HG02642 (cell line): ENCODE results near the gene TOE1.

Experiments
- ATAC-seq: cut with Tn5 transposase; IDR thresholded peaks from one replicate; pipeline ENCODE4 v1.9.1; 2021; ENCODE audit warnings: mild to moderate bottlenecking; ENCODE audit not compliant: unreplicated experiment, poor library complexity

TOE1 gene

DNA sequence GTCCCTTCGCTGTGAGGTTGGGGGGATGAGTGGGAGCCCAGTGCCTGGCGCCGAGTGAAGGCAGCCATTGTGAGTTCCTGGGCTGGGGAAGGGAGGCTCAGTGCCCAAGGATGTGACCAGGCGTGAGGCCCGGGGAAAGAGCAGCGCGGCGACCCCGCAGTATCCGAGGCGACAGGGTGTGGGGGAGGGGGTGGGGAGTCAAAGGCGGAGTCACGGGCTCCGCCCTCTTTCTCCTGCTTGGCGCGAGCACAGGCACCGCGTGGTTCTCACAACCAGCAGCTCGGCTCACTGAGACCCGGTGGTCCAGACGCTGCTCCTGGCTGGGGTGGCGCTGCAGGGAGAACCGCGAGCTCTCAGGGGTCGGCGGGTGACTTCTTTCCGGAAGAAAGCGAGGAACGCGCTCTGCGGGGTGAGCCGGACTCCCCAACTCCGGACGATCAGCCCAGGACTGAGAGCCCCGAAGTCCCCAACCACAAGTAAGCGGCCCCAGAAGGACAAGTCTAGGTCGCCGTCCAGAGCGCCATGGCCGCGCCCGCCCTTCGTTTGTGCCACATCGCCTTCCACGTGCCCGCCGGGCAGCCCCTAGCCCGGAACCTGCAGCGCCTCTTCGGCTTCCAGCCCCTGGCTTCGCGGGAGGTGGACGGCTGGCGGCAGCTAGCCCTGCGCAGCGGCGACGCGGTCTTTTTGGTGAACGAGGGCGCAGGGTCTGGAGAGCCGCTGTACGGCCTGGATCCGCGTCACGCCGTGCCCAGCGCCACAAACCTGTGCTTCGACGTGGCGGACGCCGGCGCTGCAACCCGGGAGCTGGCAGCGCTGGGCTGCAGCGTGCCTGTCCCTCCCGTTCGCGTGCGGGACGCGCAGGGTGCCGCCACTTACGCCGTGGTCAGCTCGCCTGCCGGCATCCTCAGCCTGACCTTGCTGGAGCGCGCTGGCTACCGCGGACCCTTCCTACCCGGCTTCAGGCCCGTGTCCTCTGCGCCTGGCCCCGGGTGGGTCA lies 13.0 kb upstream of the TOE1 start, which contains the start of gene HPDL:
TSS of gene HPDL (plus strand) at position 269 of the 997 bp plus-strand sequence. CDS start at position 523, 254 bp downstream.
- ATAC-seq: no peak

DNA sequence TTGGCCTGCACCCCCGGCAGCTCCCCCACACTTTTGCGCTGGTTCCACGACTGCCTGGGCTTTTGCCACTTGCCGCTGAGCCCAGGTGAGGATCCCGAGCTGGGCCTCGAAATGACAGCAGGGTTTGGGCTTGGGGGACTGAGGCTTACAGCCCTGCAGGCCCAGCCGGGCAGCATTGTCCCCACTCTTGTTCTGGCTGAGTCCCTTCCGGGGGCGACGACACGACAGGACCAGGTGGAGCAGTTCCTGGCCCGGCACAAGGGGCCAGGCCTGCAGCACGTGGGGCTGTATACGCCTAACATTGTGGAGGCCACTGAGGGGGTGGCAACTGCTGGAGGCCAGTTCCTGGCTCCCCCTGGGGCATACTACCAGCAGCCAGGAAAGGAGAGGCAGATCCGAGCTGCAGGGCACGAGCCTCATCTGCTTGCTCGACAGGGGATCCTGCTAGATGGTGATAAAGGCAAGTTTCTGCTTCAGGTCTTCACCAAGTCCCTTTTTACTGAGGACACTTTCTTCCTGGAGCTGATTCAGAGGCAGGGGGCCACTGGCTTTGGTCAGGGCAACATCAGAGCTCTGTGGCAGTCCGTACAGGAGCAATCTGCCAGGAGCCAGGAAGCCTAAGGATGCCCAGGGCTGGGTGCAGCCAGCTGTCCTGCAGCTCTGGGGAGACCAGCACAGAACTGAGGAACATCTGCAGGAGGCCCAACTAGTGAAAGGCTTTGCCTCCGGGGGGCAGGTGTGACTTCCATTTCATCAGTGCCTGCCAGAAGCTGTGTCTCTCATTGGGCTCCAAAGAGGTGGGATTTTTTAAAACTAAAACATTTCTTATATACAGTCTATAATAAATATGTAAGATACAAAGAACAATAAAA lies 12.1 kb upstream of the TOE1 start:
- no peak for ATAC-seq

DNA sequence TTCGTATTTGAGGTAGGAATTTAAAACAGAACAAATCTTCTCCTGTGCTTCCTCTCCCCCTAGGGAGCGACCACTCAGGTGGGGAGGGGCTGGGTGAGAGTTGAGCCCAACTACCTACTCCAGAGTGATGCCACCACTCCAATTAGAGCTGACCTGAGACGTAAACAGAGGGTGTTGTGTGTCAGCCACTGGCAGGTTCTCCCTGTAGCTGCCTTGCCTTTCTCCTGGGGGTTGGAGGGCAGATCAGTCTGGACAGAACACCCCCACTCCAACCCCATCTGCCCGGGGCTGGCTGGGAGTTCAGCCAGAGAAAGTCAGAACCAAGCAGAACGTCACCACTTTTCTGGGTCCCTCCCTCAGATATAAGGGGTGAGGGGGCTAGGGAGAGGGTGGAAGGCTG lies 11.3 kb upstream of the TOE1 start:
- ATAC-seq: no peak

DNA sequence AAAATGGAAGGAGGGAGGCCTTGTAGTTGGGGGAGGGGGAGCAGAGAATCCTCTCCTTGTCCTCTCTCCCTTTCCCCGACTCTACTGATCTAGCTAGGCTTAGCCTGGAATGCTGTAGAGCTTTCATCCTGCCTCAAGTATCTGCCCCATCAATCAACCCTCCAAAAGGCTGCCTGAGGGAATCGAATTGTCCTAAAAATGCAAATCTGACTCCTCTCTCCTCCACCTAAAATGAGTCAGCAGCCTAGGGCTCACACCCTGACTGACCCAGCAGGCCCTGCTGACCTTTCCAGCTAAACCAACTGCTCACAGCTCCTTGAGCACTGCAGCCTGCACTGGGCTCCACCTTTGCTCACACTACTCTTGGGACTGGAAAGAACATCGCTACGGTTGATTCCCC lies 10.5 kb upstream of the TOE1 start:
- ATAC-seq: no peak

DNA sequence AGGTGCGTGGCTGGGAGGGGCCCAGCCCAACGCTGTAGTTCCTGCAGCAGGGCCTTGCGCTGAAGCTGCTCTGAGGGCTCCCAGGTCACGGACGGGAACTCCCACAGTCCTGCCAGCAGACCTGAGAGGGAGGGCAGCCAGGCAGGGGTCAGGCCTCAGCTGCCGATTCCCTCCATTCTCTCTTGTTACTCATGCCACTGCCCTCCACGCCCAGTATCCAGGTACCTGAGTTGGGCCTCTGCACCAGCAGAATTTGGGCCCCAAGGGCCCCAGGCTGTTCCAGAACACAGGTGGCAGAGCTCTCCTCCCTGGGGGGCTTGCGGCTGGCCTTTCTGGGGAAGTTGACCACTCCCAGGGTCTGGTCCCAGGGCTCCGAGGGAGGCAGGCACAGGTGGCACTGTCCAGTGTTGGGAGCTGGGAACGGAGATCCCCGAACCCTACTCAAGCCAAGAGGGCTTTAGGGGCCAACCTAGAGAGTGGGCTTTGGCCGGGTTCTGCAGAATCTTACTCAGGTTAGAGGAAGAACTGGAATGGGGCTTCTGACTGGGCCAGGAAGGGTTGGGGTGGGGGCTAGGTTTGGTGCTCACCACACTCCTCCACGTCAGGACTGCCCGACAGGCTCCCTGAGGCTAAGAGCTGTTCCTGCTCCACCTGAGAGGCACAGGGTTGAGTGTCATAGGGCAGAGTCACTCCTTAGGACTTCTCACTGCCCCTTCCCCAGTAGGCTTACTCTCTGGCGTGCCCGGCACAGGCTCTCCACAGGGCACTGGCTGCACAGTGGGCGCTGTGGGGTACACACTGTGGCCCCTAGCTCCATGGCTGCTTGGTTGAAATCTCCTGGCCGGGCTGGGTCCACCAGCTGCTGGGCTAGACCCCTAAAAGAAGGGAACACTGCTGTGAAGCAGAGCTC lies 8.3 kb upstream of the TOE1 start:
- no peak for ATAC-seq

DNA sequence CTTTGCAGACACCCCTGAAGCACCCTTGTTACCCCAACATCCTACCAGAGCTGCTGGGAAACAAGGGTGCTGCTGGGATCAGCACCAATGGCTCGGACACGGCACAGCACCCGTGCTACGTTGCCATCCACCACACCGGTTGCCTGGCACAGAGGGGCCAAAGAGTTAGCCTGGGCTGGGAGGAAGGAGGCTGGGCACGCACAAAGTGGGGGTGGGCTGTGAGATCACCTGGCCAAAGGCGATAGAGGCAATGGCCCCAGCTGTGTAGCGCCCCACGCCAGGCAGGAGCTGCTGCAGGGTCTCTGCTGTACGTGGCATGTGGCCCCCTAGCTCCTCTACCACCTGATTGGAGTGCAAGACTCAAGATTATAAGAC lies 7.6 kb upstream of the TOE1 start:
- ATAC-seq: no peak

DNA sequence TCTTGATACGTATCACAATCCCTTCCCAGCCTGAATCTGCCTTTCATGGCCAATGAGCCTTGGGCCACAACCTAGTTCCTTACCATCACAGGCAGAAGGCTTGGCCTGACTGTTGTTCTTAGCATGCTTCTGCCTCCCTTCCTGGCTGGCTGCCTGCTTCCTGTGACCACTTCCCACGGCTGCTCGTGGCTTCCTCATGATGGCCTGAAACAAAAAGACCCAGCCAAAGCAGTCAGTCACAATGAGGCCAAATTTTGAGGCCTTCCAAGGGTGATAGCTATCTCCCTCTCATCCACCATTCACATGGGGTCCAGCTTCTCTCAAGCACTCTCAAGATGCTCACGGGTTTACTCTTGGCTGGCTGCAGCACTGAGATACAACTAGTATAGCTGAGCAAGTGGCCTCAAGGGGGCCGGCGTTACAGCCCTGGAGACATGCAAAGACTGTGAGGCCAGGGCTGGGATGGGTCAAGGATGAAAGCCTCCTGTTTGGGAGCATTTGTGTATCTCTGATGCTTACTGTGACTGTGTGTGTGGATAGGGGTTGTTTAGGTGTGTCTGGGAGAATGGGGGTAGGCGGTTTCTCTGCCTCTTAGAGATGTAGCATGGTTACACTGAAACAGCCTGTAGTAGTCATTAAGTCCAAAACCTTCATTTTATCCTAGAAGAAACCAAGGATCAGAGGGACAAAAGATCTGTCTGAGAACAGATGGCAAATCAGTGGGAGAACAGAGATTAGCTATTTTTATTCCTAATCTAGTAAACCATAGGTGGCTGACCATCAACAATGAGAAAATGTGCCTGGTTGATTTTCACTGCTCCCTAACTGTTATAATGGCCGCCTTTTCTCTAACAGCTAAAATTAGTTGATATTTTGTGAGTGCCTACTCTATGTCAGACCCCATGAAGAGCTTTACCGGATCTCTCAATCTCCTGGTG lies 5.4 kb upstream of the TOE1 start:
- ATAC-seq: no peak

DNA sequence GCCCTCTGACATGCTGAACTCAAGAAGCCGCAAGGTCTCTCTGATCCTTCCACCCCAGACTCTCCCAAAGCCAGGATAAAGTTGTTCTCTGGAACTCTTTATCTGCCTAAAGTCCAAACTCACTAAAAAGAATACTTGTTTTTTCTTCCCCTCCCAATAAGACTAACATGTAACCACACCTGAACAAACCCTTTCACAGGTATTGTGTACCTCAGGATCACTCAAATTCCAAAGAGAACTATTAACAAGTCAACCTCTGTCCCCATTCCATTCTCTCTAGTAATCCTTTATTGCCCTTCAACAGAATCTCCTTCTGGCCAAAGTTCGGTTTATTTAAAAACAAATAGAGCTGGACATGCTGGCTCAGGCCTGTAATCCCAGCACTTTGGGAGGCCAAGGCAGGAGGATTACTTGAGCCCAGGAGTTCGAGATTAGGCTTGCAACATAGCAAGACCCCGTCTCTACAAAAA lies 4.1 kb upstream of the TOE1 start:
- ATAC-seq: no peak

DNA sequence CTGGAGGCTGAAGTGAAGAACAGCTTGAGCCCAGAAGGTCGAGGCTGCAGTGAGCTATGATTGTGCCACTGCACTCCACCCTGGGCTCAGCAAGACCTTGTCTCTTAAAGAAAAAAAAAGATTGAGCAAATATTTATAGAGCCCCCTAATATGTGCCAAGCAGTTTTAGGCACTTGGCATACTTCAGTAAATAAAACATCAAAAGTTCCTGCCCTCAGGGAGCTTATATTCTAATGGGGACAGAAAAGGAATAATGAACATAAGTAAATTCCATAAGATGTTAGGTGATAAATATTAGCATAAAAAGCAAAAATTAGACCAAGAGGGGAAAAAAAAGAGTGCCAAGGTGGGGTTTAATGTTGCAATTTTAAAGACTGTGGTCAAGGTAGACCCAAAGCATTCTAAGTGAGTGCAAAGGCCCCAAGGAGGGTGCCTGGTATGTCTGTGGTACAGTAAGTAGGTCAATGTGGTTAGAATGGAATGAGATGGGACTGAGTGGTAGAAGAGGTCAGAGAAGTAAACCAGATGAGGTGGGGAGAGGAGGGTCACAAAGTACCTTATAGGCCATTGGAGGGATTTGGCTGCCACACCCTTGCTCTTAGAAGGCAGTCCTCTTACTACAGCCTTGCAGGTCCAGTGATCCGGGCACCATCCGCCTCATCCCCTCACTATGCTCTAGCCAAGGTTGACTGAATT lies 2.2 kb upstream of the TOE1 start:
- ATAC-seq: no peak

DNA sequence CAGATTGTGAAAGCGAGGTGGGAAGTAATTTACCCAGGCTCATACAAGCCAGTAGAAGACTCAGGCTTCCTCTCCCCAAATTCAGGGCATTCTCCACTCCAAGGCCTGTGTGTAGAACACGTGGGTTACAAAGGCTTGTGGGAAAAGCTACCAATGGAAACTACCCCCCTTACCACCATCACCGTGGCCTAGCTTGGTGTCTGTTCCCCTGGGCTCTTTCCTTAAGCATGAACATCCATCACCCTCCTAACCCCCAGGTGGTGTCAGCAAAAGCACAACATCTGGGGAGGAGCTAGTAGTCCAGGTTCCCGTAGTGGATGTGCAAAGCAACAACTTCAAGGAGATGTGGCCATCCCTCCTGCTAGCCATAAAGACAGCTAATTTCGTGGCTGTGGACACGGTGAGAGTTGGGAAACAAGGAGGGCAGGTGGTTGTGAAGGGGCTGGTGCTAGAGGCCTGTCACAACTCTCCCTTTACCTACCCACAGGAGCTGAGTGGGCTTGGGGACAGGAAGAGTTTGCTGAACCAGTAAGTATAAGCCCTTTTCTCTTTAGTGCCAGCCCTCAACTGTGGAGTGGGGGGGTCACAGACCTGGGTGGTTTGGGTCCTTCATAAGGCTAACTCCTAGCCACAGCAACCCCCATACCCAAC lies 971 bp downstream of the TOE1 start:
- ATAC-seq: no peak

DNA sequence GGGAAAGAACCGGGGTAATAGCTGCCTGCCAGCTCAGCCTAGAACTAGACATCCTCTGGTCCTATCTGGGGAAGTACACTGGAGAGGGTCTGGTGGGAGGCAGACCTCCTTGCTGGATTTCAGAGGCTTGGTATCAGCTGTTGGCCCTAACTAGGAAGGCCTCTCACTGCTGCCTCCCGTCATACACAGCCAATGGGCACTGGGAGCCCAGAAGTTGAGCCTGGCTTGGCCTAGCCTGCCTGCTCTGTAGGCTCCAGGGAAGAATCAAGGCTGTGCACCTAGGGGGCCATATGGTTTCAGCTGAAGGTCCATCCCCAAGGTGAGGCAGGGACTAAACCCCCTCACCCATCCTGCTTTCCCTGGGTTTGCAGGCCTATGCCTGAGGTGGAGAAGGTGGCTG lies 4.5 kb downstream of the TOE1 start:
- ATAC-seq: no peak

DNA sequence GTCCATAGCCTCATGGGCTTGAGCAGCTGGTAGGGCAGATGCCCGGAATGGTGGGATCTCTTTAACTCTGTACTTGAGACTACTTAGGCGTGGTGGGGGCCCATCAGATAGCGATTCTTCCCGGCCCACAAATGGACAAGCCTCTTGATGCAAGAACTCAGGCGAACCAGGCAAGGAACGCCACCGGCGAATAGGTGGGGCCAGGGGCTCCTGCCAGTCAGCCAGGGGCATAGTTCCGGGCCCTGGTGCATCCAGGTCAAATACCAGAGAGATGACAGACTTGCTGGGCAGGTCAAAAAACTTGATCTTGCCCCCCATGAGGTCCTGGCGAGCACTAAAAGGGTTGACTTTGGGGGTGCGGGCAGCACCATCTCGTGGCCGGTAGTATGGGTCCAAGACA lies 5.0 kb downstream of the TOE1 start:
- ATAC-seq: no peak

DNA sequence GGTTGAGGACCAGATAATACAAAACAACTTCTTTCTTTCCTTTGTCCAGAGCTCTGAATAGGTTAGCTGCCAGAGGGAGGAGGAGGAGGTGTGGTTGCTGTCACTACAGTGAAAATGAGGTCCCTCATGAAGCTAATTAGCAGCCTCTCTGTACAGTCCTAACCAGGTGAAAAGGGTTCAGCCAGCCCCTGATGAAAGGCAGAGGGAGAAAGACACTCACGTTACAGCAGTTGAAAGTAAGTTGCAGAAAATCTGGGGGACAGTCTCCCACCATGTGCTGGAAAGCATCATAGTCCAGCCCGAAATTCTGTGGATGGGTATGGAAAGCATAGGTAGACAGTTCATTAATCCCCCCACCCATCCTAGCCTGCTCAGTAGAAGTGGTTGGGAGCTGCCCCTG lies 6.5 kb downstream of the TOE1 start:
- no peak for ATAC-seq

DNA sequence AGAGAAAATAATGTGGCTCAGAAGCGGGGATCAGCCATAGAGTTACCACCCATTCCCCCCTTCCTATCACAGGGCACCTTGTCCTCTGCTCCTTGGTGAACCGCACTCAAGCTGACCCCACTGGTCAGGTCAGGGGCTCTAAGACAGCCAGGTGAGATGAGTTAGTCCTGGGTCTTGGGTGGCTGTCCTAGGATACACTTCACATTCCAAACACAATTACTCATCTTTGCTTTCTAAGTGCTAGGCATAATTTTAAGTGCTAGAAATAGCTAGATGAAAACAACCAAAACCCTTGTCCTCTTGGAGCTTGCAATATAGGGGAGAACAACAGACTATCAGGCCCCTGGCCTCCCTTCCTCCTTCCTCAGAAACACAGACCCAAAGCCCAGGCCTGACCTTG lies 8.1 kb downstream of the TOE1 start:
- ATAC-seq: no peak

DNA sequence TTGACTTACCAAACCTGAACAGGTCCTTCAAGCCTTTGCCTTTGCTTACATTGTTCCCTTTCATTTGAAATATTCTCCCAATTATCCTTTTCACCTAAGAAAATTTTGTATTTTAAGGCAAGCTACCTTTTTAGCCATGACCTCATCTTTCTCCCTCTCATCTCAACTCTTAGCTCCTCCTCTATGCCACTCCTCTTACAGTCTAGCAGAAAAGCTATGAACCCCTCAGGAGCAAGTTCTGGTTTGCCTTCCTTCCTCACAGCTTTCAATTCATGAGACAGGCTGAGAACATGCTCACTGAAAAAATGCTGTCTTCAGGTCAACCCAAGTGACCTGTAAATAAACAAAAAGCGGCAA lies 8.6 kb downstream of the TOE1 start:
- no peak for ATAC-seq

DNA sequence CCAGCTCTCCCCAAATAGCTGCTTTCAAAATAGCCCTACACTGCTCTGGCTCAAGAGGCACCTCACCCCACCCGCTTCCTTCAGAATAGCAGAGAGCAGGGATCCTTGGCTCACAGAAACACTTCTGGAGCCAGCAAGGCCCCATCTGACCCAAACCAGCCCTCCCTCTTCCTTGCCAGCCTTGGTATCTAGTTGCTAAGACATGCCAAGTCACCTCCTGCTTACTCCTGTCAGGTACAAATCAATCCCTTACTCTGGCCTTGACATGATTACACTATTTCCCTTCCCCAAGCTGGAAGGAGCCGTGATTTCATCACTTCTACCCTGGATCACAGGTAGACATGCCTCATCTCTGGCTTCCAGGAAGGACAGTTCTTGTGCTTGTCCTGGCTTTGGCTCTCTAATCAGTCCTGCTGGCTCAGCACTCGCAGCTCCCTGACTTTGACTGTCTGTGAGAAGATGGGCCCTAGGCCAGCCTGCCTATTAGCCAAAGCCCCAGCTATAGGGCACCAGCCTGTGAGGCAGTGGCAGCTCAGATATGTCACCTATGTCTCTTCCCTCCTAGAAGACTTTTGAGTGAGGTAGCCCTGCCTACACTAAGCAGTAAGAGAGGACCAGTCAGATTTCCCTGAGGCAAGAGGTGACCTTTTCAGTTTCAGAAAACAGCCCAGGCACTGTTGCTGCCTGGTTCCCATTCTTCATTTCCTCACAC lies 9.2 kb downstream of the TOE1 start:
- ATAC-seq: no peak

DNA sequence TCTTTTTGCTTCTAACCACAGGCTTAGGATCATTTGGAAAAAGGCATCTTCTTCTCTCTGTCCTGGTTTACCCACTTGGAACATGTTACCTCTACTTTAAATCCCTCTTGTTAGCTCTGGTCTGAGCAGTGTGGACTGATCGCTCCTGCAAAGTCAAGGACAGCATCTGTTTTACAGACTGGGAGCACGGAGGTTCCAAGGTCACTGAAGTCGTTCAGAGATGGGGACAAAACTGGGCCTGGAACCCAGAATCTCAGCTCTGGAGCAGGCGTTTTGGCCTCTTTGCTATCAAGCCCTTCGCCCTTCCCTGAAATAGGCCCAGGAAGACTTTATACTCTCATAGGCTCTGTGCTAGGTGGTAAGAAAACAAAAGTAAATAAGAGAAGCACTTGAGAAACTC lies 11.5 kb downstream of the TOE1 start:
- ATAC-seq: no peak
